DOHH2 (cell line): ENCODE measurements around the gene CCDC154.

Source experiments
- H3F3A ChIP-seq: fragments of 200-600 bp; sonication (generic), shearing (Covaris generic); 2 replicates; pipeline ENCODE4 v1.6.0; 2016; ENCODE audit warnings: antibody characterized with exemption, mild to moderate bottlenecking; ENCODE audit not compliant: control insufficient read depth, insufficient read depth
- H3K27ac ChIP-seq: fragments of 200-600 bp; sonication (generic); 2 replicates; pipeline ENCODE4 v1.5.1; 2014; ENCODE audit warnings: low read depth, mild to moderate bottlenecking, low read length, moderate library complexity
- H3K27me3 ChIP-seq: fragments of 200-600 bp; sonication (generic); 2 replicates; pipeline ENCODE4 v1.6.1; 2014; ENCODE audit warnings: mild to moderate bottlenecking, low read length, mixed read lengths; ENCODE audit not compliant: control insufficient read depth
- H3K36me3 ChIP-seq: fragments of 200-600 bp; sonication (generic); 2 replicates; pipeline ENCODE4 v1.6.1; 2014; ENCODE audit warnings: mild to moderate bottlenecking, low read length, moderate library complexity, mixed read lengths; ENCODE audit not compliant: control insufficient read depth
- H3K4me1 ChIP-seq: fragments of 200-600 bp; sonication (generic); 2 replicates; pipeline ENCODE4 v1.6.1; 2014; ENCODE audit warnings: mild to moderate bottlenecking, low read length, mixed read lengths; ENCODE audit not compliant: control insufficient read depth
- H3K4me2 ChIP-seq: fragments of 200-600 bp; sonication (generic); 2 replicates; pipeline ENCODE4 v1.6.0; 2014; ENCODE audit warnings: mild to moderate bottlenecking, low read length, moderate library complexity
- H3K4me3 ChIP-seq: fragments of 200-600 bp; sonication (generic); 2 replicates; pipeline ENCODE4 v1.5.1; 2014; ENCODE audit warnings: mild to moderate bottlenecking, low read length, mixed read lengths
- H3K79me2 ChIP-seq: fragments of 200-600 bp; sonication (generic); 2 replicates; pipeline ENCODE4 v1.6.1; 2014; ENCODE audit warnings: mild to moderate bottlenecking, low read length, mixed read lengths; ENCODE audit not compliant: control insufficient read depth
- H3K9me2 ChIP-seq: fragments of 200-600 bp; sonication (generic); replicated peaks from 2 replicates; pipeline ENCODE4 v1.6.1; 2014; ENCODE audit warnings: mild to moderate bottlenecking, low read length, mixed read lengths; ENCODE audit not compliant: control insufficient read depth
- H3K9me3 ChIP-seq: fragments of 200-600 bp; sonication (generic); 2 replicates; pipeline ENCODE4 v1.6.1; 2014; ENCODE audit warnings: antibody characterized with exemption, low read length, mixed read lengths; ENCODE audit not compliant: control insufficient read depth, insufficient read depth
- H4K20me1 ChIP-seq: fragments of 200-600 bp; sonication (generic); 2 replicates; pipeline ENCODE4 v1.6.0; 2014; ENCODE audit warnings: low read depth, mild to moderate bottlenecking, antibody characterized with exemption, low read length, moderate library complexity; ENCODE audit not compliant: control insufficient read depth, insufficient read depth
- EZH2phosphoT487 ChIP-seq: fragments of 200-600 bp; sonication (generic); IDR thresholded peaks from 2 replicates; pipeline ENCODE4 v1.6.1; 2017; ENCODE audit warnings: borderline replicate concordance, mild to moderate bottlenecking, antibody characterized with exemption, low read length, moderate library complexity, mixed read lengths
- TF ChIP-seq, protein P1 (sequence below): fragments of 200-600 bp; sonication (generic); IDR thresholded peaks from one replicate; pipeline ENCODE4 v1.5.1; 2014; ENCODE audit warnings: antibody characterized with exemption, mild to moderate bottlenecking, low read depth, low read length; ENCODE audit not compliant: poor library complexity, severe bottlenecking

Gene CCDC154

DNA sequence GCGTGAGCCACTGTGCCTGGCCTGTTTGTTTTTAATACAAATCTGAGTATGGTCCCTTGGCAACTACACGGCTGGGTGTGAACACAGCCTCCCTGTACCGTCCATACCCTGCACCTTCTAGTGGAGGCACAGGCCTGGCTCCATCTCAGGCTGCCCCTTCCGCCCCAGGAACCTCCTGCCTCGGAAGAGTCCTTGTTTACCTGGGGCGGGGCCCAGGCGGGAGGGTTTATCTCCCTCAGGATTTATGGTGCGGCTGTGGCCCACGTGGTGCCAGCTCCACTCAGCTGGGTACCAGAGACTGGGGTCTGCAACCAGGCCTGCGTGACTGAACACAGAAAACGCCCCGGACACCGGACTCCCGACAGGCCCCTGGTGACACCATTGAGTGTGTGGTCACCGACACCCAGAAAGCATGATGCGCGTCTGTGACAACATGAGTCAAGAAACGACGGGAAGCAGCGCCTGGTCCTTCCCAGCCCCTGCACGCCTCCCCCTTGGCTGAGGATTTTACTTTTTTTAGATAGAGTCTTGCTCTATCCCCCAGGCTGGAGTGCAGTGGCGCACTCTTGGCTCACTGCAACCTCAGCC lies 48.8 kb downstream of the CCDC154 start:
- Histone ChIP-seq H3K79me2 (no peaks in the 10 kb centered on the region), H3F3A (no peaks in the 10 kb centered on the region), H3K27me3 (no peaks in the 10 kb centered on the region), H3K36me3 (no peaks in the 10 kb centered on the region), H3K4me2 (no peak overlapping the region), H4K20me1 (no peaks in the 10 kb centered on the region), H3K4me1 (no peaks in the 10 kb centered on the region), H3K9me3 (no peaks in the 10 kb centered on the region), H3K4me3 (no peak overlapping the region), H3K9me2 (no peaks in the 10 kb centered on the region), H3K27ac (no peak overlapping the region)
- TF ChIP-seq, protein P1, sequence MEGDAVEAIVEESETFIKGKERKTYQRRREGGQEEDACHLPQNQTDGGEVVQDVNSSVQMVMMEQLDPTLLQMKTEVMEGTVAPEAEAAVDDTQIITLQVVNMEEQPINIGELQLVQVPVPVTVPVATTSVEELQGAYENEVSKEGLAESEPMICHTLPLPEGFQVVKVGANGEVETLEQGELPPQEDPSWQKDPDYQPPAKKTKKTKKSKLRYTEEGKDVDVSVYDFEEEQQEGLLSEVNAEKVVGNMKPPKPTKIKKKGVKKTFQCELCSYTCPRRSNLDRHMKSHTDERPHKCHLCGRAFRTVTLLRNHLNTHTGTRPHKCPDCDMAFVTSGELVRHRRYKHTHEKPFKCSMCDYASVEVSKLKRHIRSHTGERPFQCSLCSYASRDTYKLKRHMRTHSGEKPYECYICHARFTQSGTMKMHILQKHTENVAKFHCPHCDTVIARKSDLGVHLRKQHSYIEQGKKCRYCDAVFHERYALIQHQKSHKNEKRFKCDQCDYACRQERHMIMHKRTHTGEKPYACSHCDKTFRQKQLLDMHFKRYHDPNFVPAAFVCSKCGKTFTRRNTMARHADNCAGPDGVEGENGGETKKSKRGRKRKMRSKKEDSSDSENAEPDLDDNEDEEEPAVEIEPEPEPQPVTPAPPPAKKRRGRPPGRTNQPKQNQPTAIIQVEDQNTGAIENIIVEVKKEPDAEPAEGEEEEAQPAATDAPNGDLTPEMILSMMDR = no peak
- TF ChIP-seq EZH2phosphoT487 = no peak

DNA sequence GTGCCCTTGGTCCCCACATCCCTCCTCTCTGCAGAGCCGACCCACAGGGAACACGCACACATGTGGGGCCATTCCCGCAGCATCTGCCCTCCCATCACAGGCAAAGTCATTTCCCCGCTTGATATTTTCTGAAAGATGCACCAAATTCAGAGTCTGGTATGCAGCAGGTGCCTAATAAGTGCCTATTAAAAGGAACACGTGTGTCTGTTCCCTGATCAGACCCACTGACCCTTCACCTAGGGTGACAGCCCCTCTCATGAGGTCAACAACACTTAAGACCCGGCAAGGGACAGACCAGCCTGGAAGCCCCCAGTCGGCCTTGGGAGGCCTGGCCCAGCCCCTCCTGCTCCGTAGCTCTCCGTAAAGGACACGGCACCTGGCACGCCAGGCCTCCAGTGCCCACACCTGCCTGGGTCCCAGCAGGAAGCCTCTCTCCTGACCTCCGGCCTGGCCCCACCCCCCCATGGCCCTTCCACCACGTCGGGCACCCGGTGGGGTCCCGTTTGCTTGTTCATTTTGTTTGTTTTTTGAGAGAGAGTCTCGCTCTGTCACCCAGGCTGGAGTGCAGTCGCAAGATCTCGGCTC lies 49.9 kb downstream of the CCDC154 start:
- no peak overlapping the region for H3K4me3 ChIP-seq
- no peaks in the 10 kb centered on the region for H3K79me2 ChIP-seq
- H3K36me3 ChIP-seq = no peaks in the 10 kb centered on the region
- H3F3A ChIP-seq = no peaks in the 10 kb centered on the region
- no peaks in the 10 kb centered on the region; the same call in 1 of the 2 replicates for H3K4me1 ChIP-seq
- H4K20me1 ChIP-seq = no peaks in the 10 kb centered on the region
- H3K27ac ChIP-seq = no peak overlapping the region
- no peaks in the 10 kb centered on the region for H3K9me2 ChIP-seq
- no peak for TF ChIP-seq EZH2phosphoT487
- TF ChIP-seq, protein P1 = no peak
- H3K4me2 ChIP-seq = no peak overlapping the region
- H3K27me3 ChIP-seq = no peaks in the 10 kb centered on the region
- H3K9me3 ChIP-seq = no peaks in the 10 kb centered on the region

DNA sequence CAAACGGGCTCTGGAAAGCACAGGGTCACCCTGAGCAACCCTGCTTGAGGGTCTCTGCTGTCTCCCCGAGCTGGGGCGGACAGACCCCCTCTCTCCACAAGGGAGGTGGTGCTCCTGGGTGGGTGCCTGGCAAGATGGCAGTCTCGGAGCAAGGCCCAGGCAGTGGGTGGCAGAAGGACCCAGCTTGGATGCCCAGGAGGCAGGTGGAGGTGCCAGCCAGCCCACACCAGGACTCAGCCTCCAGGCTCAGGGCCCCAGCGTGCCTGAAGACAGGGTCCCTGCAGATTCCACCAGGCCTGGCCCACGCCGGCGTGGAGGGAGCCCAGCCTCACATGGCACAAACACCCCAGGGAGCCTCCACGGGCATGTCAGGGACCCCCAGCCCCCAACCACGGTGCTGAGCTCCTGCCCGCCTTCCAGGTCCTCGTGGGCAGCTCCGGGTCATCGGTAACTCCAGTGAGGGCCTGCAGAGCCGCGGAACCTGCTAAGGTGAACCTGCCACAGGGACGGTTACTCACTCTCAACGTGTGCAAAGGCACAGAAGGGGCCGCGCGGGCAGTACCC lies 50.7 kb downstream of the CCDC154 start:
- no peaks in the 10 kb centered on the region; the same call in 1 of the 2 replicates for H3K4me1 ChIP-seq
- no peaks in the 10 kb centered on the region for H3K27me3 ChIP-seq
- no peaks in the 10 kb centered on the region for H3K36me3 ChIP-seq
- no peak overlapping the region for H3K4me3 ChIP-seq
- H4K20me1 ChIP-seq = no peaks in the 10 kb centered on the region
- H3K9me2 ChIP-seq = no peaks in the 10 kb centered on the region
- H3K27ac ChIP-seq = no peak overlapping the region
- H3K9me3 ChIP-seq = no peaks in the 10 kb centered on the region
- H3K79me2 ChIP-seq = no peaks in the 10 kb centered on the region
- no peaks in the 10 kb centered on the region for H3F3A ChIP-seq
- H3K4me2 ChIP-seq = no peak overlapping the region
- no peak for TF ChIP-seq EZH2phosphoT487
- TF ChIP-seq, protein P1 = no peak
